ENCODE data around the gene FMC1. TPM values are rescaled to one million over a fixed set of nuclear protein-coding genes. Genes with fewer than 3 reads are reported as not detected.
A peak's percentile ranks its signal among the peaks of the same experiment; 100 is the strongest.

FMC1 gene
- total RNA-seq, 5 donors from 2014 or later (not counting 1 experiment from before 2014, with no cell fraction given), result 3.1 to 9.8 (median 8.5) TPM

- no peaks in the 10 kb centered on the region for H3K9me3 Mint-ChIP-seq
- H3K4me3 ChIP-seq (ENCODE audit: control insufficient read depth in 1 of 2, extremely low read depth in 1 of 2, low read length in 1 of 2), result no peak overlapping the region
- H3K9me3 ChIP-seq, result no peaks in the 10 kb centered on the region
- no peak for ATAC-seq (replicated peaks in 1 of 4)
- H3K4me1 ChIP-seq (ENCODE audit: control insufficient read depth in 1 of 2, extremely low read depth in 1 of 2, insufficient read depth in 2 of 2, low read length in 2 of 2), result peaks cover 4% of the 10 kb centered on the region in 2 experiments
- H3K36me3 ChIP-seq (ENCODE audit: control insufficient read depth in 2 of 2, extremely low read depth in 1 of 2, insufficient read depth in 1 of 2, low read length in 1 of 2), result peaks cover 7 to 33% of the 10 kb centered on the region in 2 donors
- no peaks in the 10 kb centered on the region for H3K27me3 Mint-ChIP-seq
- peaks cover 16% of the 10 kb centered on the region for H3K36me3 Mint-ChIP-seq
- DNase-seq, result no peak
- no peak overlapping the region for H3K4me3 Mint-ChIP-seq
- H3K27me3 ChIP-seq (replicated peaks in 1 of 2; ENCODE audit: control insufficient read depth in 2 of 2, extremely low read depth in 1 of 2, insufficient read depth in 2 of 2, low read length in 1 of 2), result no peaks in the 10 kb centered on the region
- POLR2A ChIA-PET, result interaction anchor here (0.5 to 1.5 kb wide), 4 partner anchors 11 to 1005 kb away, joined by 3 to 6 read pairs (median 4); no protein-coding TSS in a partner anchor
- CTCF ChIA-PET, result no interaction called here
- peaks cover 61 to 62% (median 62%) of the 10 kb centered on the region in 3 donors for H3K4me1 Mint-ChIP-seq
- peak overlapping the region in 1 of 2 donors; percentile 34 for H3K27ac Mint-ChIP-seq
- no CpG with 5 or more reads among the region's 6 CpGs for WGBS (ENCODE audit: insufficient coverage)
- H3K27ac ChIP-seq (ENCODE audit: low read length), result no peak overlapping the region
Measured at GRCh38 chr7:139374246-139374645, 33.1 kb downstream of the FMC1 start.

- no peak for ATAC-seq (replicated peaks in 1 of 4)
- peaks cover 18% of the 10 kb centered on the region for H3K36me3 Mint-ChIP-seq
Measured at GRCh38 chr7:139382439-139382838, 41.3 kb downstream of the FMC1 start.

GRCh38 chr7:139384611-139385010 is 43.5 kb downstream of the FMC1 start:
- WGBS (ENCODE audit: insufficient coverage), result no CpG with 5 or more reads among the region's 3 CpGs
- Histone ChIP-seq H3K4me3 (ENCODE audit: control insufficient read depth in 1 of 2, extremely low read depth in 1 of 2, low read length in 1 of 2) (no peak overlapping the region), H3K4me1 (ENCODE audit: control insufficient read depth in 1 of 2, extremely low read depth in 1 of 2, insufficient read depth in 2 of 2, low read length in 2 of 2) (no peaks in the 10 kb centered on the region), H3K27me3 (replicated peaks in 1 of 2; ENCODE audit: control insufficient read depth in 2 of 2, extremely low read depth in 1 of 2, insufficient read depth in 2 of 2, low read length in 1 of 2) (no peaks in the 10 kb centered on the region), H3K27ac (ENCODE audit: low read length) (no peak overlapping the region), H3K36me3 (ENCODE audit: control insufficient read depth in 2 of 2, extremely low read depth in 1 of 2, insufficient read depth in 1 of 2, low read length in 1 of 2) (peaks cover 6 to 60% of the 10 kb centered on the region in 2 donors), H3K9me3 (no peaks in the 10 kb centered on the region)
- DNase-seq (no peak), ATAC-seq (replicated peaks in 1 of 4) (no peak)
- POLR2A ChIA-PET, result interaction anchor here in 1 of 2 donors (0.6 to 0.9 kb wide), 5 partner anchors 10 to 1492 kb away, joined by 5 to 17 read pairs (median 6); no protein-coding TSS in a partner anchor
- Mint-ChIP-seq H3K9me3 (no peaks in the 10 kb centered on the region), H3K4me1 (peaks cover 9 to 21% (median 15%) of the 10 kb centered on the region in 3 donors), H3K36me3 (peaks cover 27% of the 10 kb centered on the region), H3K27me3 (no peaks in the 10 kb centered on the region), H3K4me3 (no peak overlapping the region), H3K27ac (no peak overlapping the region)
- CTCF ChIA-PET, result interaction anchor here in 1 of 2 donors (0.6 to 0.9 kb wide), 2 partner anchors 11 to 114 kb away, joined by 4 to 5 read pairs; no protein-coding TSS in a partner anchor

More at GRCh38 chr7:139382439-139382838, 41.3 kb downstream of the FMC1 start:
- DNase-seq, result no peak
- Mint-ChIP-seq H3K27me3 (no peaks in the 10 kb centered on the region), H3K4me3 (no peak overlapping the region), H3K27ac (no peak overlapping the region), H3K4me1 (peaks cover 0 to 2% (median 0%) of the 10 kb centered on the region in 3 donors), H3K9me3 (no peaks in the 10 kb centered on the region)
- Histone ChIP-seq H3K27ac (ENCODE audit: low read length) (no peak overlapping the region), H3K9me3 (no peaks in the 10 kb centered on the region), H3K4me3 (ENCODE audit: control insufficient read depth in 1 of 2, extremely low read depth in 1 of 2, low read length in 1 of 2) (no peak overlapping the region), H3K27me3 (replicated peaks in 1 of 2; ENCODE audit: control insufficient read depth in 2 of 2, extremely low read depth in 1 of 2, insufficient read depth in 2 of 2, low read length in 1 of 2) (no peaks in the 10 kb centered on the region), H3K36me3 (ENCODE audit: control insufficient read depth in 2 of 2, extremely low read depth in 1 of 2, insufficient read depth in 1 of 2, low read length in 1 of 2) (peaks cover 9 to 60% of the 10 kb centered on the region in 2 donors), H3K4me1 (ENCODE audit: control insufficient read depth in 1 of 2, extremely low read depth in 1 of 2, insufficient read depth in 2 of 2, low read length in 2 of 2) (no peaks in the 10 kb centered on the region)
- ChIA-PET POLR2A (no interaction called here), CTCF (no interaction called here)
- WGBS (ENCODE audit: insufficient coverage), result 100% methylated on average over 1 of the region's 6 CpGs

- no peak overlapping the region for H3K27ac ChIP-seq (ENCODE audit: low read length)
- H3K27me3 ChIP-seq (replicated peaks in 1 of 2; ENCODE audit: control insufficient read depth in 2 of 2, extremely low read depth in 1 of 2, insufficient read depth in 2 of 2, low read length in 1 of 2), result no peaks in the 10 kb centered on the region
- no peak overlapping the region for H3K4me3 ChIP-seq (ENCODE audit: control insufficient read depth in 1 of 2, extremely low read depth in 1 of 2, low read length in 1 of 2)
- peaks cover 30% of the 10 kb centered on the region for H3K36me3 Mint-ChIP-seq
- no peaks in the 10 kb centered on the region for H3K4me1 ChIP-seq (ENCODE audit: control insufficient read depth in 1 of 2, extremely low read depth in 1 of 2, insufficient read depth in 2 of 2, low read length in 2 of 2)
- H3K9me3 ChIP-seq, result no peaks in the 10 kb centered on the region
- ChIA-PET CTCF (no interaction called here), POLR2A (interaction anchor here in 1 of 2 donors (0.6 kb wide), 1 partner anchor 27 kb away, joined by 3 read pairs; no protein-coding TSS in a partner anchor)
- 100% methylated on average over 2 of the region's 5 CpGs for WGBS (ENCODE audit: insufficient coverage)
- H3K9me3 Mint-ChIP-seq, result no peaks in the 10 kb centered on the region
- peaks cover 6 to 57% of the 10 kb centered on the region in 2 donors for H3K36me3 ChIP-seq (ENCODE audit: control insufficient read depth in 2 of 2, extremely low read depth in 1 of 2, insufficient read depth in 1 of 2, low read length in 1 of 2)
- H3K27me3 Mint-ChIP-seq, result no peaks in the 10 kb centered on the region
- H3K4me1 Mint-ChIP-seq, result peaks cover 12 to 30% (median 29%) of the 10 kb centered on the region in 3 donors
- H3K4me3 Mint-ChIP-seq, result no peak overlapping the region
- H3K27ac Mint-ChIP-seq, result peak overlapping the region; percentile 16 to 50
- ATAC-seq (replicated peaks in 1 of 4) (no peak), DNase-seq (no peak)
Measured at GRCh38 chr7:139387594-139387993, 46.5 kb downstream of the FMC1 start.

- POLR2A ChIA-PET, result interaction anchor here (0.7 to 0.9 kb wide), 5 partner anchors 11 to 22 kb away, joined by 3 to 6 read pairs (median 4); no protein-coding TSS in a partner anchor
- H3K9me3 ChIP-seq, result no peaks in the 10 kb centered on the region
- H3K4me1 ChIP-seq (ENCODE audit: control insufficient read depth in 1 of 2, extremely low read depth in 1 of 2, insufficient read depth in 2 of 2, low read length in 2 of 2), result peaks cover 4 to 11% of the 10 kb centered on the region in 2 experiments
- Mint-ChIP-seq H3K4me3 (no peak overlapping the region), H3K4me1 (peaks cover 19 to 38% (median 37%) of the 10 kb centered on the region in 3 donors), H3K9me3 (no peaks in the 10 kb centered on the region), H3K27me3 (no peaks in the 10 kb centered on the region), H3K27ac (peak overlapping the region; percentile 13 to 35), H3K36me3 (peaks cover 30% of the 10 kb centered on the region)
- no peaks in the 10 kb centered on the region for H3K27me3 ChIP-seq (replicated peaks in 1 of 2; ENCODE audit: control insufficient read depth in 2 of 2, extremely low read depth in 1 of 2, insufficient read depth in 2 of 2, low read length in 1 of 2)
- no peak overlapping the region for H3K4me3 ChIP-seq (ENCODE audit: control insufficient read depth in 1 of 2, extremely low read depth in 1 of 2, low read length in 1 of 2)
- CTCF ChIA-PET, result interaction anchor here in 1 of 2 donors (0.7 to 0.8 kb wide), 2 partner anchors 9 to 13 kb away, joined by 3 to 4 read pairs; no protein-coding TSS in a partner anchor
- no peak for ATAC-seq (replicated peaks in 1 of 4)
- no peak overlapping the region for H3K27ac ChIP-seq (ENCODE audit: low read length)
- WGBS (ENCODE audit: insufficient coverage), result 100% methylated on average over 2 of the region's 3 CpGs
- H3K36me3 ChIP-seq (ENCODE audit: control insufficient read depth in 2 of 2, extremely low read depth in 1 of 2, insufficient read depth in 1 of 2, low read length in 1 of 2), result peaks cover under 1 to 57% of the 10 kb centered on the region in 2 donors
- DNase-seq, result no peak
Measured at GRCh38 chr7:139389091-139389490, 48.0 kb downstream of the FMC1 start.

GRCh38 chr7:139389774-139390173 is 48.6 kb downstream of the FMC1 start:
- DNase-seq, result no peak
- H3K27me3 ChIP-seq (replicated peaks in 1 of 2; ENCODE audit: control insufficient read depth in 2 of 2, extremely low read depth in 1 of 2, insufficient read depth in 2 of 2, low read length in 1 of 2), result no peaks in the 10 kb centered on the region
- no peaks in the 10 kb centered on the region for H3K9me3 ChIP-seq
- no peak for ATAC-seq (replicated peaks in 1 of 4)
- H3K27ac ChIP-seq (ENCODE audit: low read length), result no peak overlapping the region
- H3K4me3 Mint-ChIP-seq, result no peak overlapping the region
- CTCF ChIA-PET, result no interaction called here
- no peak overlapping the region for H3K27ac Mint-ChIP-seq
- WGBS (ENCODE audit: insufficient coverage), result no CpG with 5 or more reads among the region's 2 CpGs
- peaks cover 35% of the 10 kb centered on the region for H3K36me3 Mint-ChIP-seq
- POLR2A ChIA-PET, result interaction anchor here (0.5 to 0.6 kb wide), 5 partner anchors 17 to 1632 kb away, joined by 3 to 8 read pairs (median 4); no protein-coding TSS in a partner anchor
- H3K27me3 Mint-ChIP-seq, result no peaks in the 10 kb centered on the region
- H3K9me3 Mint-ChIP-seq, result no peaks in the 10 kb centered on the region
- peaks cover 26 to 45% (median 44%) of the 10 kb centered on the region in 3 donors for H3K4me1 Mint-ChIP-seq
- H3K4me3 ChIP-seq (ENCODE audit: control insufficient read depth in 1 of 2, extremely low read depth in 1 of 2, low read length in 1 of 2), result no peak overlapping the region
- peaks cover 8 to 12% of the 10 kb centered on the region in 2 experiments for H3K4me1 ChIP-seq (ENCODE audit: control insufficient read depth in 1 of 2, extremely low read depth in 1 of 2, insufficient read depth in 2 of 2, low read length in 2 of 2)
- H3K36me3 ChIP-seq (ENCODE audit: control insufficient read depth in 2 of 2, extremely low read depth in 1 of 2, insufficient read depth in 1 of 2, low read length in 1 of 2), result peaks cover 0 to 50% of the 10 kb centered on the region in 2 donors

All from T-cell (primary cell).